Testis (tissue), 2 donors: ENCODE results near the gene PLAAT3.

ENCODE experiments used
- POLR2A ChIP-seq: fragments of 450-650 bp; IDR thresholded peaks from one replicate; pipeline ENCODE4 v1.6.1; 2017; ENCODE audit warnings: antibody characterized with exemption, mild to moderate bottlenecking, moderate library complexity
- TF ChIP-seq, protein P1 (sequence below), 3 experiments: fragments of 450-650 bp in 2 of 3; fragments of 200-600 bp in 1 of 3; sonication (generic) in 1 of 3; IDR thresholded peaks; one replicate each; pipeline ENCODE4 v1.5.1; 2016 to 2019; ENCODE audit warnings: antibody characterized with exemption in 3 of 3, mild to moderate bottlenecking in 2 of 3, moderate library complexity in 1 of 3

DNA sequence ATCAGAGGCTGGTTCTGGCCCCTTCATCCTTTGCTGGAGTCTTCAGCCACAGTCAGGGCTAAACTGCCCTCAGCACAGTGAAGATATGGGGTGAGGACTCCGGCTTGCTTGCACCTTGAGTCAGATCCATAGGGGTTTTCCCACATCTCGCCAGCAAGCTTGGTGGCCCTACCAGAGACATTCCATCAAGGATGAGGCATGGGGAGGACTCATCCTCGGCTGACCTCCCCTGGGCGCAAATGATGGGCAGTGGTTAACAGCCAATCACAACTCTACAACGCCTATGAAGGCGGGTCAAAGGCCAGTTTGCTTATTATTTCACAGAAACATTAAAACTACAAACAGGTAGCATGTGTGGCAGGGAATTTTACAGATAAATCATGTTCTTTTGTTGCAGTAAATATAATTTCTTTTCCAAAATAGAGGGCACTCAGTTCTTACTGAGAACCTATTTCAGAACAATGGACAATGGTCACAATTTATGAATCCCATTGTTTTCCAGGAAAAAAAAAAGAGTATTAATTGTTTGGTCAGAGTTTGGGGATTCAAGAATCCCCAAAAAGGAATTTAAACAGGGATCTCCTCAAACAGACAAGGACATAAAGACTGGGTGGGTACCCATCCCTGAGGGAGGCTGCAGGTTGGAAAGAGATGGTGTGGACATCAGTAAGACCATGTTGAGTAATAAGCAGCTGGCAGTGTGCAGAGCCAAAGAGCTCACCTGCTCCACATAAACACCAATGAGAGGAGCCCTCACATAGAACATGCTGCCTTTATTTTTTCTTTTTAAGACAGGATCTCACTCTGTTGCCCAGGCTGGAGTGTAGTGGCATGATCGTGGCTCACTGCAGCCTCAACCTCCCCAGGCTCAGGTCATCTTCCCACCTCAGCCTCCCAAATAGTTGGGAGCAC, 14.8 kb downstream of the PLAAT3 start:
- TF ChIP-seq, protein P1, sequence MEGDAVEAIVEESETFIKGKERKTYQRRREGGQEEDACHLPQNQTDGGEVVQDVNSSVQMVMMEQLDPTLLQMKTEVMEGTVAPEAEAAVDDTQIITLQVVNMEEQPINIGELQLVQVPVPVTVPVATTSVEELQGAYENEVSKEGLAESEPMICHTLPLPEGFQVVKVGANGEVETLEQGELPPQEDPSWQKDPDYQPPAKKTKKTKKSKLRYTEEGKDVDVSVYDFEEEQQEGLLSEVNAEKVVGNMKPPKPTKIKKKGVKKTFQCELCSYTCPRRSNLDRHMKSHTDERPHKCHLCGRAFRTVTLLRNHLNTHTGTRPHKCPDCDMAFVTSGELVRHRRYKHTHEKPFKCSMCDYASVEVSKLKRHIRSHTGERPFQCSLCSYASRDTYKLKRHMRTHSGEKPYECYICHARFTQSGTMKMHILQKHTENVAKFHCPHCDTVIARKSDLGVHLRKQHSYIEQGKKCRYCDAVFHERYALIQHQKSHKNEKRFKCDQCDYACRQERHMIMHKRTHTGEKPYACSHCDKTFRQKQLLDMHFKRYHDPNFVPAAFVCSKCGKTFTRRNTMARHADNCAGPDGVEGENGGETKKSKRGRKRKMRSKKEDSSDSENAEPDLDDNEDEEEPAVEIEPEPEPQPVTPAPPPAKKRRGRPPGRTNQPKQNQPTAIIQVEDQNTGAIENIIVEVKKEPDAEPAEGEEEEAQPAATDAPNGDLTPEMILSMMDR (IDR thresholded peaks at IDR 0.05): no peak
- TF ChIP-seq POLR2A: no peak
